HCT116 (cell line): ENCODE results near the gene FMN1. TPM values are rescaled to one million over a fixed set of nuclear protein-coding genes. Genes with fewer than 3 reads are reported as not detected.

Source experiments
- ATAC-seq: fragments of 200-7000 bp; cut with Tn5 transposase; 2 replicates; pipeline ENCODE4 v1.9.1; 2020; ENCODE audit warnings: mild to moderate bottlenecking, moderate library complexity
- BruUV-seq: library from RNA; stranded (reverse); fragments of 400-500 nt; replicated peaks from 2 replicates; lab custom pipeline; 2021; lab: Mats Ljungman, UMichigan
- CTCF ChIA-PET: fragments of 300-600 bp; sonication (Branson Sonifier 250); formaldehyde crosslinking; loops from one replicate; lab custom pipeline; 2021; ENCODE audit warnings: antibody characterized with exemption; lab: Charles Lee
- POLR2A ChIA-PET: fragments of 300-600, 350-600 bp; sonication (Branson Sonifier 250); formaldehyde crosslinking; loops from one replicate; lab custom pipeline; 2021; ENCODE audit warnings: antibody characterized with exemption; lab: Charles Lee
- RAD21 ChIA-PET, 2 experiments: fragments of 300-600 bp; sonication (Branson Sonifier 250); formaldehyde crosslinking; loops; one replicate each; lab custom pipeline; 2023; ENCODE audit warnings: low total read pairs in 2 of 2; ENCODE audit not compliant: uncharacterized antibody in 2 of 2, unreplicated experiment in 2 of 2, low non-redundant PET in 1 of 2; lab: Charles Lee
- DNase-seq: peaks from one replicate; pipeline ENCODE4 v3.0.0-alpha.2; 2010; ENCODE audit warnings: low read depth, low spot score
- H2AFZ ChIP-seq: fragments of 200-600 bp; shearing (Covaris generic), sonication (generic); 2 replicates; pipeline ENCODE4 v1.6.1; 2017; ENCODE audit warnings: low read depth, mixed run types, mixed read lengths, antibody characterized with exemption, low read length; ENCODE audit not compliant: poor library complexity, severe bottlenecking
- H3K27ac ChIP-seq: 2 replicates; pipeline ENCODE4 v1.5.1; 2012; ENCODE audit warnings: low read depth, low read length
- H3K27me3 ChIP-seq: fragments of 200-600 bp; sonication (generic); 2 replicates; pipeline ENCODE4 v1.6.1; 2016; ENCODE audit warnings: mixed run types, low read length, mixed read lengths; ENCODE audit not compliant: insufficient read depth
- H3K36me3 ChIP-seq, 2 experiments: fragments of 200-500 bp in 1 of 2; fragments of 200-600 bp in 1 of 2; sonication (Bioruptor generic) in 1 of 2; sonication (generic) in 1 of 2; 2 replicates each; pipeline versions ENCODE4 v1.5.1 to v1.6.1; 2014 to 2016; ENCODE audit warnings: low read length in 2 of 2, inconsistent platforms in 1 of 2, mixed read lengths in 1 of 2, mixed run types in 1 of 2; ENCODE audit not compliant: insufficient read depth in 2 of 2, control insufficient read depth in 1 of 2
- H3K4me1 ChIP-seq, 2 experiments: fragments of 200-600 bp in 1 of 2; sonication (generic) in 1 of 2; 2 replicates each; pipeline versions ENCODE4 v1.5.1 to v1.6.1; 2012 to 2017; ENCODE audit warnings: low read length in 2 of 2, inconsistent platforms in 1 of 2, mild to moderate bottlenecking in 1 of 2, mixed read lengths in 1 of 2, mixed run types in 1 of 2, moderate library complexity in 1 of 2; ENCODE audit not compliant: insufficient read depth in 2 of 2, control insufficient read depth in 1 of 2
- H3K4me2 ChIP-seq: fragments of 200-600 bp; sonication (generic); 2 replicates; pipeline ENCODE4 v1.6.1; 2017; ENCODE audit warnings: mixed run types, low read length, mixed read lengths
- H3K4me3 ChIP-seq, 2 experiments: fragments of 200-600 bp in 1 of 2; sonication (generic) in 1 of 2; replicated peaks in 1 of 2; 2 replicates each; pipeline ENCODE4 v1.5.1; 2011 to 2016; ENCODE audit warnings: low read length in 2 of 2, control low read depth in 1 of 2, low read depth in 1 of 2, mild to moderate bottlenecking in 1 of 2, mixed read lengths in 1 of 2, mixed run types in 1 of 2
- H3K79me2 ChIP-seq: fragments of 200-600 bp; sonication (generic); 2 replicates; pipeline ENCODE4 v1.6.1; 2017; ENCODE audit warnings: mild to moderate bottlenecking, mixed run types, low read length, moderate library complexity, mixed read lengths; ENCODE audit not compliant: insufficient read depth
- H3K9ac ChIP-seq: fragments of 200-600 bp; sonication (generic); 2 replicates; pipeline ENCODE4 v1.6.1; 2016; ENCODE audit warnings: low read length, mixed read lengths
- H3K9me2 ChIP-seq: fragments of 200-600 bp; sonication (generic), shearing (Covaris generic); 2 replicates; pipeline ENCODE4 v1.6.1; 2017; ENCODE audit warnings: mixed run types, mild to moderate bottlenecking, moderate library complexity; ENCODE audit not compliant: insufficient read depth
- H3K9me3 ChIP-seq, 2 experiments: fragments of 200-500 bp in 1 of 2; fragments of 200-600 bp in 1 of 2; sonication (Bioruptor generic) in 1 of 2; sonication (generic) in 1 of 2; 2 replicates each; pipeline ENCODE4 v1.6.1; 2014 to 2017; ENCODE audit warnings: low read length in 2 of 2, mixed read lengths in 2 of 2, inconsistent platforms in 1 of 2, low read depth in 1 of 2, mild to moderate bottlenecking in 1 of 2, mixed run types in 1 of 2, moderate library complexity in 1 of 2; ENCODE audit not compliant: control insufficient read depth in 1 of 2, insufficient read depth in 1 of 2
- H4K20me1 ChIP-seq: fragments of 200-600 bp; sonication (generic), shearing (Covaris generic); 2 replicates; pipeline ENCODE4 v1.6.1; 2017; ENCODE audit warnings: mixed run types, mild to moderate bottlenecking, moderate library complexity; ENCODE audit not compliant: insufficient read depth
- CEBPB ChIP-seq: IDR thresholded peaks from 2 replicates; pipeline ENCODE4 v1.6.1; 2012; ENCODE audit warnings: low read depth
- EGR1 ChIP-seq: IDR thresholded peaks from 2 replicates; pipeline ENCODE4 v1.6.1; 2012; ENCODE audit warnings: low read depth
- ELF1 ChIP-seq: IDR thresholded peaks from 2 replicates; pipeline ENCODE4 v1.6.1; 2012; ENCODE audit warnings: low read depth, borderline replicate concordance
- POLR2AphosphoS5 ChIP-seq: IDR thresholded peaks from 2 replicates; pipeline ENCODE4 v1.6.1; 2011; ENCODE audit warnings: mild to moderate bottlenecking, low read depth, low read length, moderate library complexity
- SP1 ChIP-seq: IDR thresholded peaks from 2 replicates; pipeline ENCODE4 v1.6.1; 2012; ENCODE audit warnings: low read depth
- SRF ChIP-seq: IDR thresholded peaks from 2 replicates; pipeline ENCODE4 v1.6.1; 2012; ENCODE audit warnings: low read depth
- YY1 ChIP-seq: IDR thresholded peaks from 2 replicates; pipeline ENCODE4 v1.6.1; 2011; ENCODE audit warnings: low read length, low read depth, moderate library complexity, mild to moderate bottlenecking; ENCODE audit not compliant: insufficient replicate concordance; ENCODE audit errors: extremely low read depth
- ZBTB33 ChIP-seq: IDR thresholded peaks from 2 replicates; pipeline ENCODE4 v1.6.1; 2011; ENCODE audit warnings: mild to moderate bottlenecking, low read length, moderate library complexity; ENCODE audit not compliant: insufficient replicate concordance; ENCODE audit errors: extremely low read depth
- ZNF274 ChIP-seq: fragments of 200-500 bp; sonication (Bioruptor generic); IDR thresholded peaks from 2 replicates; pipeline ENCODE4 v1.6.1; 2014; ENCODE audit warnings: mild to moderate bottlenecking, low read depth, low read length, inconsistent platforms
- intact Hi-C: fragments of 100-400 bp; cut with micrococcal nuclease; formaldehyde crosslinking; loops from 2 replicates; pipeline ENCODE4 v1.10.0; 2022
- total RNA-seq: library from RNA; stranded (reverse); gene quantifications from one replicate; pipeline ENCODE4 v1.2.1, GENCODE V29; 2021; ENCODE audit not compliant: unreplicated experiment

The FMN1 gene
- total RNA-seq, 1 experiment from 2014 or later, result 0.39 TPM

- H3K9ac ChIP-seq, result no peak overlapping the region
- H3K4me3 ChIP-seq, result no peak overlapping the region
- intact Hi-C loops, result no loop called here
- RAD21 ChIA-PET, result no interaction called here
- no peak for TF ChIP-seq CEBPB
- TF ChIP-seq SP1, result no peak
- no peak for TF ChIP-seq ELF1
- TF ChIP-seq YY1, result no peak
- TF ChIP-seq ZBTB33, result no peak
- TF ChIP-seq EGR1, result no peak
- no peak for TF ChIP-seq SRF
- TF ChIP-seq POLR2AphosphoS5, result no peak
- no peak for TF ChIP-seq ZNF274
- TF ChIP-seq, all 23 proteins: peak for 0
- ChIA-PET POLR2A (no interaction called here), CTCF (no interaction called here)
- Histone ChIP-seq H3K27ac (no peak overlapping the region), H3K4me1 (no peaks in the 10 kb centered on the region), H3K36me3 (no peaks in the 10 kb centered on the region), H3K9me2 (no peaks in the 10 kb centered on the region), H3K9me3 (no peaks in the 10 kb centered on the region), H3K27me3 (no peaks in the 10 kb centered on the region), H4K20me1 (no peaks in the 10 kb centered on the region), H2AFZ (no peak overlapping the region), H3K79me2 (no peaks in the 10 kb centered on the region), H3K4me2 (no peak overlapping the region)
- DNase-seq, result no peak
- ATAC-seq, result no peak
- BruUV-seq, result no TSS peak
These were observed 272.0 kb downstream of the FMN1 start for GRCh38 chr15:32922541-32922940.
